ENCODE results near the gene RCN2.

The RCN2 gene

DNA sequence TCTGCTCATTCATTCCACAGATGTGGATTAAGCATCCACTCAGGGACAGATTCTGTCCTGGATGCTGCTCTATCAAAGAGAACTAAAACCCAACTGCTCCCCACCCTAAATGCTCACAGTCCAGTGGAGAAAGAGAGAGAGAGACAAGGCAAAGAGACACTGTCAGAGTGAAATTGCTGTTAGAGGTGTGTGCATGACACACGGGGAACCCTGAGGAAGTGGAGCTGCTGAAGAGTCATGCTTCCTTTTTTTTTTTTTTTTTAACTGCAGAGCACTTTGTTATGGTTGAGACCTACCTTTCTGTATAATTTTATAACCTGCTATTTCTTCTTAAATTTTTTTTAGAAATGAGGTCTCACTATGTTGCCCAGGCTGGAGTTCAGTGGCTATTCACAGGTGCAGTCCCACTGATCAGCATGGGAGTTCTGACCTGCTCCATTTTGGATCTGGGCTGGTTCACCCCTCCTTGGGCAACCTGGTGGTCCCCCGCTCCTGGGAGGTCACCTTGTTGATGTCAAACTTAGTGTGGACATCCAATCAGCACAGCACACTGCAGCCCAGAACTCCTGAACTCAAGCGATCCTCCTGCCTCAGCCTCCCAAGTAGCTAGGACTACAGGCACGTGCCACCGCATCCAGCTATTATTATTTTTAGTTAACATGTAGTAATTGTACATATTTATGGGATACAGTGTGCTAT is 45.2 kb downstream of the RCN2 start:
- DNase-seq, result no peak

DNA sequence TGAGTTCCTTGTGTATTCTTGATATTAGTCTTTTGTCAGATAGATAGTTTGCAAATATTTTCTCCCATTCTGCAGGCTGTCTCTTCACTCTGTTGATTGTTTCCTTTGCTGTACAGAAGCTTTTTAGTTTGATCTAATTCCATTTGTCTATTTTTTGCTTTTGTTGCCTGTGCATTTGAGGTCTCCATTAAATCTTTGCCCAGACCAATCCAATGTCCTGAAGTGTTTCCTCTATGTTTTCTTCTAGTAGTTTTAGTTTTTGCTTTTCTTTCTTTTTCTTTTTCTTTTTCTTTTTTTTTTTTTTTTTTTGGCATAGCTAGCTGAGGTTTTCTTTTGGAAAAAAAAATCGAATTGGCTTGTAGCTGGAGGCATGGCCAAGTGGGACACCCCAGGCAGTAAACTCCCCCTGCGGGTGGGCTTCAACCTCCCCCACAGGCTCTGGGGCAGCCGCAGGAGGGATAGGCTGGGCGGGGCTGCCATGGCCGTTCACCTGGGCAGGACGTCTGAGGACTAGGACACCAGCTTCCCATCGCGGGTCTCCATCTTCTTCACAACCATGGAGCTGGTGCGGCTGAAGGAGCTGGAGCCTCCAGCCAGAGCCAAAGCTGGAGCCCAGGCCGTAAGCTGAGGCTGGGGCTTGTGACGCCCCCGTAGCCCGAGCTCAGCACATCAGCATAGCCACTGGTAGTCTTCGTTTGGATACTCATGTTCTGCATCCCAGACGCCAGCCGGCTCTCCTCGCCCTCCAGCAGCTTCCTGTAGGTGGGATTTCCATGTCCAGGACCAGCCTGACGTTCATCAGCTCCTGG is 47.2 kb downstream of the RCN2 start:
- DNase-seq, result no peak

DNA sequence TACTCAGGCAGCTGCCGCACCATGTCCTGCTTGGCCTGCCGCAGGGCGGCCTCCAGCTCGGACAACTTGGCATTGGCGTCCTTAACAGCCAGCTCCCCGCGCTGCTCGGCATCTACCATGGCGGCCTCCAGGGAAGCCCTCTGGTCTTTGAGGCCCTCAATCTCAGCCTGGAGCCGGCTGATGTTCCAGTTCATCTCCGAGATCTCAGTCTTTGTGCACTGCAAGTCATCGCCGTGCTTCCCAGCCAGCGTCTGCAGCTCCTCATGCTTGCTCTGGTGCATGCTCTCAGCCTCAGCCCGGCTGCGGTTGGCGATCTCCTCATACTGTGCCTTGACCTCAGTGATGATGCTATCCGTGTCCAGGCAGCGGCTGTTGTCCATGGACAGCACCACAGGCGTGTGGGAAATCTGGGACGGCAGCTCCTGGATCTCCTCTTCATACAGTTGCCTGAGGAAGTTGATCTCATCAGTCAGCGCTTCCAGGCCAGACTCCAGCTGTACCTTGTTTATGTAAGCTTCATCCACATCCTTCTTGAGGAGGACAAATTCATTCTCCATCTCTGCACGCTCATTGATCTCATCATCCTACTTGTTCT is 47.9 kb downstream of the RCN2 start:
- DNase-seq, result no peak

DNA sequence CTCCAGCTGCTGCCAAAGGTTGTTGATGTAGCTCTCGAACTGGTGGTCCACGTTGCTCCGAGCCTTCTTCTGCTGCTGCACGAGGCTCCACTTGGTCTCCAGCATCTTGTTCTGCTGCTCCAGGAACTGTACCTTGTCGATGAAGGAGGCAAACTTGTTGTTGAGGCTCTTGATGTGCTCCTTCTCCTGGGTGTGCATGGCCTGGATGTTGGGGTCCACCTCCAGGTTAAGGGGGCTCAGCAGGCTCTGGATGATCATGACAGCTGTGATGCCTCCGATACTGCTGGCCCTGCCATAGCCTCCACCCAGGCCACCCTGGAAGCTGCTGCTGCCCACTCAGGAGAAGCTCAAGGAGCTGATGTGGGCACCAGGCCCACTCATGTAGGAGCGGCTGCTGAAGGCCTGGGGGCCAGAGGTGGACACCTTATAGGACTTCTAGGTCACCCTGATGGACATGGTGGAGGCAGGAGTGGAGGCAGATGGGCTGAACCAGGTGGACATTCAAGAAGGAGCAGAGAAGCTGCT is 48.5 kb downstream of the RCN2 start:
- DNase-seq, result no peak

DNA sequence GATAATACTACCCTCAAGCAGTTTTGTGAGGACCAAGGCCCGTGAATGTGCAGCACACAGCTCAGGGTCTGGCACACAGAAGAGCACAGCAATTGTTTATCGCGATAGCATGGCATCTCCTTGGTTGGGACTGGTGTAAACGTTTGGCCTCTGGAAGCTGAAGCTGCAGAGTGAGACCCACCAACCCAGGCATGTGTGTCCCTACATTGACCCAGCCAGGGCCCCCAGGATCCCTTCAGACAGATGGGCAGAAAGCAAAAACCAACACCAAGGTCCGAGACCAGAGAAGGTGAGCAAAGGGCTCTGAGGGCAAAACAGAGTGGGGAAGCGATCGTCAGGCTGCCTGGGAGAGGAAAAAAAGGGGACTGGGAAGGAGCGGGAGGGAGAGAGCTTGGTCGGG is 50.8 kb downstream of the RCN2 start:
- DNase-seq, result no peak

DNA sequence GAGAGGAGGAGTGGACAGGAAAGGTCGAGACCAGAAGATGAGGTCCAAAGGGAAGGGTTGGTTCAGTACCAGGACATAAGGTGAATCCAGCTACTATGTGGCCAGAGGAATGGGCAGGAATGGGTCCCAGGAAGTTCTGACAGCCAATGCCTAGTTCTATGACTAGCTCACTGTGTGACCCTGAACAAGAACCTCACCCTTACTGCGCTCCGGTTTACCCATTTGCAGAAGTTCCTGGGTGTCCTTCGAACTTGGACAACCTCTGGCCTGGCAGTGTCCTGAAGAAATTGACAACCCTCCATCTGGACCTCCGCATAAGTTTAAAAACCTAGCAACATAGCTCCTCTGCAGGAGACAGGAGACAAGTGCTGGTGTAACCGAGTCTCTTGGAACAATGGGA is 51.2 kb downstream of the RCN2 start:
- DNase-seq, result no peak

DNA sequence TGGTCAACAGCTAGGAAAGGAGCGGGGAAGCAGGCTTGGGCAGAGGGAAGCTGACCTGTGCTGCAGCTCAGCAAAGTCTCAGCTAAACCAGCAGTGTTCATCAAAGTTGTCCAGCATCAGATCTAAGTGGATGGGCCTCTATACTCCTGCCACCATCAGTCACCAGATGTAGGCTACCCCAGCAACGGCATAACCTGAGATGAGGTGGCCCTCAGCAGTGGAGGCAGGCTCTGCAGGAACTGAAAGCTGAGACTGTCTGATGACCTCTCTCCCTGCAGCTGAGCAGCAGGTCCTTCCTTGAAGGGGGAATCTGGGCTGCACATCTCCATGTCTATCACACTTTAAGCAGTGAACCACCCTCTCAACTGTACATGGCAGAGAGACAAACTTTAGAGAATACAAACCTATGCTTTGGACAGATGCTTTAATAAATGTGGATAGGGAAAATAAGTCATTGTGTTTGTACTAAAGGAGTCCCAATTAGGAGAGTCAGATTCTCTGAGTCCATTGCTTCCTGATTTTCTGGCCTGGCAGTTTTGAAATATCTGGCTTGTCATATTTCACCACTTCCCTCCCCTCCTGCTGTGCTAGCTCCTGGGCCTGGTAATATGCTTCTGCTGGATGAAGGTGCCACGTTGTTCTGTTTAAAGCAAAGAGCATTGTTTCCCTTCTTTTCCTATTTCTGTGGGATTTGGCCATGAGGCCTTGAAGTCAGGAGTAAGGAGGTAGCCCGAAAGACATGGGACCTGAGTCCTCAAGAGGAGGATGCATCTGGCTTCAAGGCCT is 52.2 kb downstream of the RCN2 start:
- no peak for DNase-seq

DNA sequence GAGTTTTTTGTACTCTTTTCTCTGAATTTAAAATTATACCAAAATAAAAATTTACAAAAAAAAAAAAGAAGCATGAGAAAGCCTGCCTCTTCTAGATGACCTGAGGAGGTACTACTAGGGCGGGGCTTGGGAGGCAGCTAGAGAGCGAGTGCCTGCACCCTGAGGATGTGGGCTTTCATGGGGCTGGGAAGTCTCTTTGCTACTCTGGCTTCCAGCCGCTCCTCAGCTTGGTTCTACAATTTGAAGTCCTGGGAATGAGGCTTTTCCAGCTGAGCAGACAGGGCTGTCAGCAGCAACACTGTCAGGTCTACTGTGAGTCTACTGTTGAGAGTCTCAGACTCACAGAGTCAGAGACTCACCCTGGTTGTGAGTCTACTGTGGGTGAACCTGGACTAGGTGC is 55.2 kb downstream of the RCN2 start:
- DNase-seq, result no peak

DNA sequence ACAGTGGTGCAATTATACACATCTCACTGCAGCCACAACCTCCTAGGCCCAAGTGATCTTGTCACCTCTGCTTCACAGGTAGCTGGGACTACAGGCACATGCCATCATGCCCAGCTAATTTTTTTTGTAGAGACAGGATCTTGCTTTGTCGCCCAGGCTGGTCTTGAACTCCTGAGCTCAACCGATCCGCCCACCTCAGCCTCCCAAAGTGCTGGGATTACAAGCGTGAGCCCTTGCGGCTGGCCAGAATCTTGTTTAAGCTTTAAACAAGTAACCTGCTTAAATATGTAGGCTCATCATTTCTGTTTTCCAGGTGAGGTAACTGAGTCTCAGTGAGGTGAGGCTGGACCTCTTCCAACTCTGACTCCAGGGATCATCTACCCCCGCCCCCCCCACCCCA is 55.7 kb downstream of the RCN2 start:
- DNase-seq, result no peak

DNA sequence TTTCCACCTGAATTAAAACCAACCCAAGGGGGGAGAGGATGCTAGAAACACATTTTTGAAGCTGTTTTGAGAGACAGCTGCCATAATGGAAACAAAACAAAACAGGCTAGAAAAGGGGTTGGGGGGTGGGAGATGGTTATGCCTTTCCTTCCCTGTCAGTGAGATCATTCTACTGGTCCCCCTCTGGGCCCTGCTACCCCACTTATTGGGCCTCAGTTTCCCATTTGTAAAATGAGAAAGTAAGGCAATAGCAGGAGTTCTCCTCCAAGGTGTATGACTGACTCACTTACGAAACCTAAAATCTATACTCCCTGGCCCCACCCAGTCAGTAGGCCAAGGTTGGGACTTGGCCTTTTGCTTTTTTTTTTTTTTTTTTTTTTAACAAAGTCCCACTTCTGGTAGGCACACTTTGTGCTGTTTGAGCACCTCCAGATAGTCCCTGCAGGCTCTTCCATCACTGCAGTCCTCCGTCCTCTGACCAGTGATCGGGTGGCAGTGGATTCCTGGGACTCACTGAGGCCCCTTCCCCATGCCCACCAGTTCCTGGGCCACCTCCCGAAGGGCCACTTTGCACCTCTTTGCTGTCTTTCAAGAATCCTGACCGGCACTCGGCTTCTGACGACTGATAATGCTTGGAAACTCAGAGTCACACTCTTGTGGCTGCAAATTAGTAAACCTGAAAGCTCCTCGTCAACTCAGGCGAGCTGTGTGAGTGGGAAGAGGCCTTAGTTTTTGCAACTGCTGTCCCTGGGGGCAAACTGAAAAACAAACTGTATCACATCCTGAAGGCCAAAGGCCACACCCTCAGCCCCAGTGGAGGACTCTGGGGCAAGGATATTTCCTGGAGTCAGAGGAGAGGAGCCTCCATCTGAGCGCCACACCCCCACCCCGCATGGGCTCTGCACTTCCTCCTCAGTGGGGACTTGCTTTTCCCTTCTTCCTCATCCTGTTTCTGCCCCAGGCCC is 56.6 kb downstream of the RCN2 start:
- DNase-seq, result no peak

DNA sequence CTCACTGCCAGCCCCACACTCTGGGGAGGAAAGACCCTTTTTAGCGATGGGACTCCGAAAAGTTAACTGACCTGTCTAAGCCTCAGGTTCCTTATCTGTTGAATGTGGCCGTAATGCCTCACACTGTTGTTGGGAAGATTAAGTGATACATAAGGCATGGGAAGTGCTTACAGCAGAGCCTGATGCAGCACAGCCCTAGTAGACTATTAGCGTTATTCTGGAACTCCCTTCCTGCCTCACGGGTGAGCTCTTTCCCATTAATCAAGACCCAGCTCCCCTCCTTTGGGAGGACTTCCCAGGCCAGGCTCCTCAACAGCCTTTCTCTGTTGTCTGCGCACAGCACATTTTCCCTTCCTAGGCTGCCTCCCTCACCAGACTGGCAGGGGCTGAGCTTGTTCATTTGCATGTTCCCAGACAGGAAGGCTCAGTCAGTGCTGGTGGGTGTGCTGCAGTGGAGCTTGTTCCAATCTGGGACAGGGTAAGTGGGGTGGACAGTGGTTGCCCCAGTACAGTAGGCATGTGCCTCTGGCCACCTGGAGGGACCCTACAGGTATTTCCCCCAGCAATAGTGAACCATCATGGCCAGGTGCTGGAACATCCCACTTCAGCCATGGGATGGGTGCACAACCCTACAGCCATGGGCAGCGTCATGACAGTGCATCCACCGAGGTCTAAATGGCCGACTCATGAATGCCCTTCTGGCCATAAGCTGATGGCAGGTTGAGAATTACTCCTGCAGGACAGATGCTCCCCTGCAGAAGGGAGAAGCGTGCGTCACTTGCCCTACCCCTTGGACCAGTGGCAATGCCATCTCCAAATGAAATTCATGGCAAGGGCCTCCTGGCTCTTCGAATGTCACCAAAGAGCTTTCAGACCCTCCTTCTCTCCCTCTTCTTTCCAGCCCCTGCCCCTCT is 57.6 kb downstream of the RCN2 start:
- no peak for DNase-seq

DNA sequence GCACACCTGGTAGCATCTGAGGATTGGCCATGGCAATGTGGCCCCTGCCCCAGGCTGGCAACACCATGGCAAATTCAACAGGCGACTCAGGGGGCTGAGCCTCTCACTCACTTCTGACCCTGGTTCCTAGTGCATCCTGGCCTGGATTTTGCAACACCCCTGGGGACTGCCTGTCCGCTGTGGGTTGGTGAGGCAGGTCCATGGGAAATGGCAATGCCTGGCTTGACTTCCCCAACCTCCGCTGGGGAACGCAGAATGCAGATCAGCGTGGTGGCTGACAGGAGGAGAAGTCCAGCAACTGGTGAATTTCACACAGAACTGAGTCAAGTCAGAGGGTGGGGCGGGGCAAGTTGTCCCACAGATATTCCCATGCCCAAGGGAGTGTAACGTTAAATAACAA is 59.5 kb downstream of the RCN2 start:
- no peak for DNase-seq

DNA sequence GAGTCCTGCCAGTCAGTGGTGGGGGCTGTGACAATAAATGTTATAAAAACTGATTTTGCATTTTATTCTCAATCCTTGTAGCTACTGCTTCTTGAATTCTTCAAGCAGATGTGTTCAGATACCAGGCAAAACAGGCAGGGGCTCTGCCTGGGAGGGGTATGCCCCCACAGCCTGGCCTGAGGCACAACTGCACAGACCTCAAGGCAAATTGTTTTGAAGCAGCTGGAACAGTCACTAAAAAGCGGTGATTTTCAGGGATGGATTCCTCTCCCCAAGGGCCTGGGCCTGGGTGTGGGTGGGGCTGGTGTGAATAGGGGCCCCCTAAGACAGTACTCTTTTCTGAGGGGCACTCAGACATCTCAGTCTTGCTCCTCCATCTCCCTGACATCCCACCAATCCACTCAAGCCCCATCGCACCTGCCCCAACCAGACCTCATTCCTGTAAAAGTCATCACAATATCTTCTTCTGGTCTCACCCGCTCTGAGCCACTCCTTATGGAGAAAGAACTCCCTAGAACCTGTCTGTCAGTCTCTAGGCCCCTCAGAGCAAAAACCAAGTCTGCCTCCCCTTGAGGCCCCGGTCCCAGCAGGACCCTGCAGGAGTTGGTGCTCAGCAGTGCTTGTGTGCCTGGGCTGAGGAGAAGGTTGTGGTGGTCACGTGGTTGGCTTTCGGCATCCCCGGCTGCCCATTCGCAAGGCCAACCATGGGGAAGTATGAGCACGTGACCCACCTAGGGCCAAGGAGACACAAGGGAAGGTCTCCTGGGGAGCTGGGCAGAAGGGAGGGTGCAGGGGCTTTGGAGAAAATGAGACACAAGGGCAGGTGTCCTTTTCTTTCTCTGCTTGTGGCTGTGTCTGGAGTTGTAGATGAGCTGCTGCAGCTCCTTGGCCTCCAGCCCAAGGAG is 60.4 kb downstream of the RCN2 start:
- DNase-seq, result no peak

DNA sequence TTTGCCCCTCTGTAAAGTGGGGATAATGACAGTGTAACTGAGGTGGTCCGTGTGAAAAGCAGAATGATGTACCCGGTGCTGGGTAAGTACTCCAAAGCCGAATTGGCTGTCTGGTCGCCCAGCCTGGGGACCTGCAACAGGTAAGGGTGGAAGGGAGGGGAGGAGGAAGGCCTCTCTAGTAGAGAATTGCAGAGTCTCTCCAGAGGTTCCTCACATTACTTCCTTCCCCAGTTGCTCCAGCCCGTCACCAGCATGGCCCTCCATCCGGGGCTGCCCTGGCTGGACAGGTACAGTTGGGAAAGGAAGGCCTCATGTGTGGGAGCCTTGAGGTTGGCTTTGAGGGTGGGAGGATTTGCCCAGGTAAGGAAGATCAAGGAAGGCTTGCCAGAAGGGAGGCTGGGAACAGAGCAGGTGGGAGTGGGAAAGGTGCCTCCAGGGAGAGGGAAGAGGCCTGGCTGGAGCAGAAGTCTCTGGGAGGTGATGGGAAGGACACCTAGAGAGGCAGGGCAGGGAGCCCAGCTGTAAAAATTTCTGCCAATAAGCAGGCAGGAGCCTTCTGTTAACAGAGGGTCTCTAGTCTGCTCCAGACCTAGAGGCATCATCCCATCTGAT is 61.7 kb downstream of the RCN2 start:
- no peak for DNase-seq

DNA sequence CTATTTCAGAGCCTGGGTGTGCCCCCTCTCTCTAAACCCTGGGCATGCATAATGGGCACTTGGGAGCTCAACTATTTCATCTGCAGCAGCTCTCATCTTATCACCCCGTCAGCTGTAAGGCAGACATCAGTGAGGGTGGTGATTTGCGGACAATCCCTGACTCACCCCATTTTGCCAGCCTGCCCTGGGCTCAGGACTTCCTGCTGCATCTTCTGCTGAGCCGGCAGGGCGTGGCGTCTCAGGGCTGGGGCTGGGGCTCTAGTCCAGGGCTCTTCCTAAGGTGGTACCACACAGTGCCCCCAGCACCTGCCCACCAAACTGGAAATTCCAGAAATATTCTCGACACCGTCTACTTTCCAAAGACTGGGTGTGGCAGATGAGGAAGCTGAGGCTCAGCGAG is 62.5 kb downstream of the RCN2 start:
- DNase-seq, result peak; percentile 28

DNA sequence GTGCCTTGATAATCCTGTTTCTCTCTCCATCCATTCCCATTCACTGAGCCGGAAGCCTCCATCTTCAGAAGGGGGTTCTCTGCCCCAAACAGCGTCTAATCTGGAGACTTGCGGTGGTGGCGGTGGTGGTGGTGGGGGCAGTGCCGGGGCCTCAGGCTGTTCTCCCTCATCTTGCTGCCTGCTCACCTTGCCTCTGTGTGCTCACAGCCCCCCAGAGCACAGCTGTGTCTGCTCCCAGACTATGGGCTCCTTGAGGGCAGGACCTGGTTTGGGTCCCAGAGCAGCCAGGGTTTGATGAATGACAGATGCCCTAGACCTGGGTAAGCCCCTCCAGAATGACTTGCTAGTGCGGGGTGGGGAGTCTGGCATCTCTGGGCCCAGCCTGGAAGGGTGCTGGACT is 62.9 kb downstream of the RCN2 start:
- no peak for DNase-seq

DNA sequence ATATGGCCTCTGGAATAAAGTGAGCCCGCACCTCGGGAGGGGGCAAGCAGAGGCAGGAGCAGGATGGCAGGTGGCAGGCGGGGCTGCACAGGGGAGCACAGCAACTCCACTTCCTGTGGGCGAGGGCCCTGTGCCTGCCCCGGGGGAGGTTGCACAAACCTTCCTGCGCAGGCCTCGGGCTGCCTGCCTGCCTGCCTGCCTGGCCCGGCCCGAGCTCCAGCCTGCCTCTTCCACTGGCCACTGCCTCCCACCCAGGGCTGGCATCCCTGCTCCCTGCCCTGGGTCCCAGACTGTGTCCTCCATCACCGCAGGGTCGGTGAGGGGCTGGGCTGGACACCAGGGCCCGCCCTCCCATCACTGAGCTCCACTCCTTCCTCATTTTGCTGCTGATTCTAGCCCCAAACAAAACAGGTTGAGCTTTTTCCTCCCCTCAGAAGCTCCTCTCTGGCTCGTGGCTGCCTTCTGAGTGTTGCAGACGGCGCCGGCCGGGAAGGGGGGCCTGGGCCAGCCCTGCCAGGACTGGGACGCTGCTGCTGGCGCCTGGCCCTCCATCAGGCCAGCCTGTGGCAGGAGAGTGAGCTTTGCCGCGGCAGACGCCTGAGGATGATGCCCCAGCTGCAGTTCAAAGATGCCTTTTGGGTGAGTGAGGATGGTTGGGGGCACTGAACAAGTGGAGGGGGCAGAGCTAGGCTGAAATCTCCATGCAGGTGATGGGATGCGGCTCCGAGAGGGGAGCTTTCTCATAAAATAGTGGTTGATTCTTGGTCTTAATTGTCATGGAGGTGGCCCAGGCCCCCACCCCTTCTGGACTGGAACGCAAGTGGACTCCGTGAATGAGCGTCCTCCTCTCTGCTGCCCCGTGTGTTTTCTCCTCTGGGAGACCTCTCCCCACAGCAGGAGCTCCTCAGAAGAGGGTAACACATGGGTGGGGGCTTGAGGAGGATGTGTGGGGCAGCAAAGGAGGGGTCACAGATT is 63.7 kb downstream of the RCN2 start, which contains the start of gene PSTPIP1:
PSTPIP1 (plus strand) TSS at position 156 of the 975 bp plus-strand sequence; CDS start at position 604, 448 bp downstream.
- peak; percentile 38 for DNase-seq

DNA sequence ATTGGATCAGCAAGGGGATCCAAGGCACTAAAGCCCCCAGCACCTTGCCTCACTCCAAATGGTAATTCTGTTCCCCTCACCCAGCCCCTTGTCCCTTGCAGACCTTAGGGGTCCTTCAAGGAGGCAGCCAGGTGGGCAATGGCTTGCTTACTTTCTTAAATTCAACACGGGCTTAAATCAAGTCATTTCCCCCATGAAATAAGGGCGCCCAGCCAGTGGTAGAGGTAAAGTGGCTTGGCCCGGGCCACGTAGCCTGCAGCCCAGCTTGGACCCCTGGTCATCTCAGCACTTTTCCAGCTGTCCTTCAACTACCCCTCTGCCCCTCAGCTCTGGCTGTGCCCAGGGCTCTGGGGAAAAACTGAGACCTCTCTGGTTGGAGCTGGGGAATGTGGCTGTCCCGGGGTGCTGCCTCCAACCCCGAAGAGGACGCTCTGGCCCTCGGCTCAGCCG is 64.6 kb downstream of the RCN2 start:
- no peak for DNase-seq
